Esophagus muscularis mucosa (tissue), 4 donors: ENCODE measurements around the gene FAM222B. TPM values are rescaled to one million over a fixed set of nuclear protein-coding genes. Genes with fewer than 3 reads are reported as not detected.

Experiments
- DNase-seq: peaks from one replicate; pipeline ENCODE4 v3.0.0-alpha.2; 2017; ENCODE audit errors: extremely low spot score
- H3K27ac ChIP-seq, 4 donors: fragments of 200-600 bp; sonication (generic); replicated peaks in 1 of 4; 1 replicate in 3 of 4; 2 replicates in 1 of 4; pipeline ENCODE4 v1.5.1; 2016 to 2019; ENCODE audit warnings: mild to moderate bottlenecking in 1 of 4
- H3K27me3 ChIP-seq, 4 donors: fragments of 200-600 bp; sonication (generic); one replicate each; pipeline versions ENCODE4 v1.5.1 to v1.6.0; 2016 to 2019
- H3K36me3 ChIP-seq, 4 donors: fragments of 200-600 bp; sonication (generic); one replicate each; pipeline ENCODE4 v1.5.1; 2016 to 2019
- H3K4me1 ChIP-seq, 4 donors: fragments of 200-600 bp; sonication (generic); one replicate each; pipeline ENCODE4 v1.5.1; 2016 to 2019
- H3K4me3 ChIP-seq, 4 donors: fragments of 200-600 bp; sonication (generic); 1 replicate in 2 of 4; 2 replicates in 2 of 4; pipeline ENCODE4 v1.5.1; 2016 to 2019; ENCODE audit warnings: mild to moderate bottlenecking in 4 of 4, moderate library complexity in 1 of 4
- H3K9me3 ChIP-seq, 4 donors: fragments of 200-600 bp; sonication (generic); 1 replicate in 3 of 4; 2 replicates in 1 of 4; pipeline ENCODE4 v1.5.1; 2016 to 2019
- CTCF ChIP-seq, 3 experiments: fragments of 200-600 bp in 2 of 3; fragments of 450-650 bp in 1 of 3; sonication (generic) in 2 of 3; IDR thresholded peaks; one replicate each; pipeline ENCODE4 v1.5.1; 2017 to 2019; ENCODE audit warnings: antibody characterized with exemption in 3 of 3, mild to moderate bottlenecking in 2 of 3, moderate library complexity in 1 of 3
- EP300 ChIP-seq: sonication (generic); formaldehyde crosslinking; IDR thresholded peaks from one replicate; pipeline ENCODE4 v1.6.1; 2017; ENCODE audit warnings: antibody characterized with exemption
- POLR2A ChIP-seq: fragments of 450-650 bp; IDR thresholded peaks from one replicate; pipeline ENCODE4 v1.6.1; 2017; ENCODE audit warnings: antibody characterized with exemption, moderate library complexity, mild to moderate bottlenecking, low read depth
- POLR2AphosphoS5 ChIP-seq, 2 donors: sonication (generic); formaldehyde crosslinking; IDR thresholded peaks; one replicate each; pipeline ENCODE4 v1.6.1; 2017; ENCODE audit warnings: antibody characterized with exemption in 2 of 2
- WGBS: methylation state at CpG from one replicate; pipeline ENCODE4 v1.1.5; 2018; 5-methylcytosine and 5-hydroxymethylcytosine counted together
- intact Hi-C: fragments of 100-400 bp; cut with DNase I; formaldehyde crosslinking; loops from one replicate; pipeline ENCODE4 v1.15.1; 2023
- total RNA-seq, 4 donors: library from RNA; depleted of rRNA; stranded (reverse); fragments of >200 nt; gene quantifications; one replicate each; pipeline versions ENCODE4 v1.1.0 to v1.2.1, GENCODE V29; 2016

Gene FAM222B
- total RNA-seq, 4 donors from 2014 or later = 15.9 to 48.1 (median 30.3) TPM

- H3K36me3 ChIP-seq = peaks cover 0 to 34% (median 23%) of the 10 kb centered on the region in 4 donors
- peak; percentile 98 for DNase-seq
- H3K27me3 ChIP-seq = no peaks in the 10 kb centered on the region
- H3K4me3 ChIP-seq = no peak overlapping the region
- intact Hi-C loops = no loop called here
- no peaks in the 10 kb centered on the region for H3K9me3 ChIP-seq
- 38% methylated on average over 20 of the region's 20 CpGs for WGBS
- H3K4me1 ChIP-seq = peaks cover 25 to 41% (median 37%) of the 10 kb centered on the region in 4 donors
- peak; percentile 67 to 83 for TF ChIP-seq POLR2AphosphoS5 (IDR thresholded peaks at IDR 0.05)
- peak in 2 of 3 experiments; percentile 100 for TF ChIP-seq CTCF (IDR thresholded peaks at IDR 0.05)
- no peak for TF ChIP-seq POLR2A
- H3K27ac ChIP-seq = peak overlapping the region in 3 of 4 donors; percentile 13 to 60 (median 43)
These were observed 92.2 kb downstream of the FAM222B start for GRCh38 chr17:28750178-28751047.

- no peak for DNase-seq
- H3K9me3 ChIP-seq = no peaks in the 10 kb centered on the region
- TF ChIP-seq CTCF (IDR thresholded peaks at IDR 0.05) = no peak
- no peak for TF ChIP-seq POLR2A
- TF ChIP-seq EP300 = no peak
- TF ChIP-seq POLR2AphosphoS5 (IDR thresholded peaks at IDR 0.05) = no peak
- H3K36me3 ChIP-seq = peaks cover 0 to 28% (median 23%) of the 10 kb centered on the region in 4 donors
- H3K27ac ChIP-seq = peak overlapping the region; percentile 13 to 60 (median 36)
- H3K4me3 ChIP-seq = no peak overlapping the region
- peaks cover 33 to 48% (median 44%) of the 10 kb centered on the region in 4 donors for H3K4me1 ChIP-seq
- WGBS = 56% methylated on average over 6 of the region's 11 CpGs
- H3K27me3 ChIP-seq = no peaks in the 10 kb centered on the region
- intact Hi-C loops = loop anchor here (2.0 kb wide), 1 partner anchor 23 kb away; the partner anchor contains the start of gene TLCD1
These were observed 92.9 kb downstream of the FAM222B start for GRCh38 chr17:28749516-28750177.

- H3K4me1 ChIP-seq = peaks cover 39 to 55% (median 51%) of the 10 kb centered on the region in 4 donors
- intact Hi-C loops = loop anchor here (2.0 kb wide), 1 partner anchor 22 kb away; the partner anchor contains the start of gene TLCD1
- TF ChIP-seq EP300 = no peak
- TF ChIP-seq CTCF (IDR thresholded peaks at IDR 0.05) = no peak
- TF ChIP-seq POLR2AphosphoS5 (IDR thresholded peaks at IDR 0.05) = no peak
- TF ChIP-seq POLR2A = no peak
- no peaks in the 10 kb centered on the region for H3K27me3 ChIP-seq
- no peaks in the 10 kb centered on the region for H3K9me3 ChIP-seq
- no peak for DNase-seq
- no peak overlapping the region for H3K4me3 ChIP-seq
- peak overlapping the region; percentile 13 to 60 (median 36) for H3K27ac ChIP-seq
- WGBS = 75% methylated on average over 9 of the region's 18 CpGs
- H3K36me3 ChIP-seq = peaks cover 0 to 28% (median 23%) of the 10 kb centered on the region in 4 donors
These were observed 93.6 kb downstream of the FAM222B start for GRCh38 chr17:28748852-28749515.

GRCh38 chr17:28747801-28748750, 94.5 kb downstream of the FAM222B start:
- peaks cover 43 to 62% (median 57%) of the 10 kb centered on the region in 4 donors for H3K4me1 ChIP-seq
- H3K4me3 ChIP-seq = no peak overlapping the region
- H3K9me3 ChIP-seq = no peaks in the 10 kb centered on the region
- intact Hi-C loops = loop anchor here (2.0 kb wide), 1 partner anchor 21 kb away; the partner anchor contains the start of gene TLCD1
- no peak for DNase-seq
- TF ChIP-seq POLR2AphosphoS5 (IDR thresholded peaks at IDR 0.05) (no peak), EP300 (no peak), POLR2A (no peak), CTCF (IDR thresholded peaks at IDR 0.05) (no peak)
- WGBS = 93% methylated on average over 10 of the region's 18 CpGs
- H3K27me3 ChIP-seq = no peaks in the 10 kb centered on the region
- peaks cover 0 to 28% (median 23%) of the 10 kb centered on the region in 4 donors for H3K36me3 ChIP-seq
- no peak overlapping the region for H3K27ac ChIP-seq
